ENCODE measurements around the gene EIF3I. TPM values are rescaled to one million over a fixed set of nuclear protein-coding genes. Genes with fewer than 3 reads are reported as not detected.
A peak's percentile ranks its signal among the peaks of the same experiment; 100 is the strongest.

EIF3I gene
- total and polyA plus RNA-seq, 2 of the 8 experiments (the other 6 are each of a cell fraction or from before 2014, with no cell fraction given), result 247 to 346 TPM

- Histone ChIP-seq H2BK5ac (ENCODE audit: low read depth, low read length) (peak within 1 kb of the TSS; percentile 62; the same call in 1 of the 2 replicates), H3K9ac (replicated peaks in 1 of 4; ENCODE audit: extremely low read depth in 1 of 4, low read depth in 3 of 4, low read length in 3 of 4) (peak within 1 kb of the TSS; percentile 52 to 67 (median 56); a peak in 6 of 7 replicates), H2BK15ac (ENCODE audit: low read length) (no peak within 1 kb of the TSS), H2AK5ac (ENCODE audit: low read depth, low read length) (no peak within 1 kb of the TSS), H3K56ac (replicated peaks; ENCODE audit: insufficient read length, low read depth, low read length) (peak within 1 kb of the TSS; percentile 40), H3K36me3 (ENCODE audit: control insufficient read depth in 2 of 4, insufficient read depth in 4 of 4, low read length in 3 of 4) (peaks cover 10 to 30% (median 18%) of the 10 kb centered on the region in 4 experiments), H2AFZ (ENCODE audit: low read length) (peak within 1 kb of the TSS; percentile 93), H3K14ac (ENCODE audit: insufficient read length) (no peak within 1 kb of the TSS), H3K23ac (ENCODE audit: insufficient read length) (no peak within 1 kb of the TSS), H4K8ac (ENCODE audit: extremely low read depth, insufficient read depth, low read length) (peak within 1 kb of the TSS; percentile 90; the same call in 1 of the 2 replicates), H3K4me1 (replicated peaks in 1 of 4; ENCODE audit: control insufficient read depth in 3 of 4, insufficient read depth in 4 of 4, low read length in 3 of 4) (peaks cover 8 to 15% (median 10%) of the 10 kb centered on the region in 4 experiments; a peak in 6 of 7 replicates), H4K5ac (ENCODE audit: insufficient read length, low read depth, low read length) (peak within 1 kb of the TSS; percentile 90), H4K20me1 (replicated peaks in 1 of 2; ENCODE audit: control insufficient read depth in 1 of 2, insufficient read depth in 2 of 2, low read length in 2 of 2) (peaks cover 0 to 4% of the 10 kb centered on the region in 2 experiments), H3K79me1 (ENCODE audit: low read depth, low read length) (peaks cover 3% of the 10 kb centered on the region; the same call in 1 of the 2 replicates), H3K4me3 (ENCODE audit: extremely low read depth in 1 of 4, insufficient read depth in 2 of 4, low read depth in 3 of 4, low read length in 4 of 4) (peak within 1 kb of the TSS; percentile 44 to 89 (median 76)), H3K79me2 (ENCODE audit: control insufficient read depth in 1 of 2, insufficient read depth in 2 of 2, low read length in 2 of 2) (peaks cover 7 to 32% of the 10 kb centered on the region in 2 experiments), H3K4me2 (ENCODE audit: insufficient read depth in 1 of 2, low read depth in 2 of 2, low read length in 2 of 2) (peak within 1 kb of the TSS; percentile 82 to 91), H3K9me3 (ENCODE audit: insufficient read depth in 2 of 2, low read depth in 1 of 2, low read length in 1 of 2) (no peaks in the 10 kb centered on the region), H3K23me2 (ENCODE audit: low read depth, low read length) (peaks cover 2% of the 10 kb centered on the region; the same call in 1 of the 2 replicates), H3K4ac (replicated peaks; ENCODE audit: insufficient read length, low read depth, low read length) (peak within 1 kb of the TSS; percentile 46), H3K18ac (ENCODE audit: extremely low read depth, low read length) (peak within 1 kb of the TSS; percentile 98), H3K27me3 (replicated peaks in 1 of 4; ENCODE audit: control insufficient read depth in 3 of 4, extremely low read depth in 1 of 4, insufficient read depth in 3 of 4, low read length in 3 of 4) (no peaks in the 10 kb centered on the region), H2BK120ac (replicated peaks; ENCODE audit: low read depth, low read length) (no peak within 1 kb of the TSS), H3K27ac (ENCODE audit: low read depth, low read length) (peak within 1 kb of the TSS; percentile 69; the same call in 1 of the 2 replicates), H2BK20ac (ENCODE audit: low read length) (no peak within 1 kb of the TSS), H4K91ac (replicated peaks; ENCODE audit: insufficient read length, low read length) (peak within 1 kb of the TSS; percentile 88), H2BK12ac (ENCODE audit: low read depth, low read length) (0 out of 2 replicates have a peak within 1 kb of the TSS, but pooled peaks have one; percentile 20)
- 2% methylated on average over 65 of the region's 79 CpGs; no CpG with 5 or more reads in 1 of the 2 experiments for WGBS, 2 experiments (ENCODE audit: extremely low coverage in 1 of 2, insufficient coverage in 1 of 2, insufficient read length in 1 of 2, insufficient replicate concordance in 2 of 2, low coverage in 1 of 2, low lambda C conversion rate in 2 of 2, missing lambda C conversion rate in 1 of 2)
- POLR2A ChIA-PET (ENCODE audit: partially characterized antibody), result interaction anchor here (0.6 to 18.1 kb wide), 27 partner anchors 11 to 471 kb away, joined by 3 to 332 read pairs (median 4); partner anchors contain the start of genes BSDC1, CCDC28B, HDAC1 and IQCC
- DNase-seq (ENCODE audit: low read depth in 1 of 2, low spot score in 2 of 2), result peak; percentile 77 to 95
- FAIRE-seq, result no peak
- CTCF ChIA-PET (ENCODE audit: partially characterized antibody), result interaction anchor here (1.2 to 1.6 kb wide), 2 partner anchors 36 to 69 kb away, joined by 4 to 5 read pairs; no protein-coding TSS in a partner anchor
- no peak for TF ChIP-seq SRF (IDR thresholded peaks at IDR 0.05; ENCODE audit: low read depth, low read length)
- no peak for TF ChIP-seq RFX5 (IDR thresholded peaks at IDR 0.05; ENCODE audit: borderline replicate concordance, low read depth, low read length)
- peak; percentile 82 for TF ChIP-seq POLR2AphosphoS5 (IDR thresholded peaks at IDR 0.05; ENCODE audit: low read depth, low read length)
- TF ChIP-seq, protein P1, sequence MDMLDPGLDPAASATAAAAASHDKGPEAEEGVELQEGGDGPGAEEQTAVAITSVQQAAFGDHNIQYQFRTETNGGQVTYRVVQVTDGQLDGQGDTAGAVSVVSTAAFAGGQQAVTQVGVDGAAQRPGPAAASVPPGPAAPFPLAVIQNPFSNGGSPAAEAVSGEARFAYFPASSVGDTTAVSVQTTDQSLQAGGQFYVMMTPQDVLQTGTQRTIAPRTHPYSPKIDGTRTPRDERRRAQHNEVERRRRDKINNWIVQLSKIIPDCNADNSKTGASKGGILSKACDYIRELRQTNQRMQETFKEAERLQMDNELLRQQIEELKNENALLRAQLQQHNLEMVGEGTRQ (IDR thresholded peaks at IDR 0.05; ENCODE audit: low read length), result no peak
- TF ChIP-seq SAP30 (IDR thresholded peaks at IDR 0.05; ENCODE audit: insufficient read depth, insufficient replicate concordance, low read length), result no peak
- peak in 1 of 2 experiments; percentile 47; a peak in 1 of 4 replicates for TF ChIP-seq SIN3A (conservative IDR thresholded peaks at IDR 0.05 in 1 of 2, IDR thresholded peaks at IDR 0.05 in 1 of 2; ENCODE audit: low read depth in 1 of 2, low read length in 2 of 2)
- no peak for TF ChIP-seq GTF2F1 (IDR thresholded peaks at IDR 0.05; ENCODE audit: borderline replicate concordance, low read depth, low read length)
- no peak for TF ChIP-seq EZH2 (IDR thresholded peaks at IDR 0.05; ENCODE audit: low read depth, low read length, severe bottlenecking)
- TF ChIP-seq TBP (IDR thresholded peaks at IDR 0.05; ENCODE audit: low read depth, low read length), result peak; percentile 84
Measured at GRCh38 chr1:32179443-32180185, 42.6 kb upstream of the EIF3I start, which contains the start of gene TXLNA. Gene TXLNA, plus strand, starts transcription at chr1:32179675. Its CDS starts 671 bp downstream, at chr1:32180346.
